Stimulated activated CD4-positive, alpha-beta T cell treated with anti-CD3 and anti-CD28 coated beads, Interleukin-4, amount 100 ng/mL, for 24 hours (primary cell): ENCODE data around the gene TMEM223.
"Not testable (repeated sequence)": the region's sequence is repeated elsewhere in the genome, so short reads cannot be mapped to it uniquely, and the experiment has no call there.

ENCODE experiments used
- DNase-seq: peaks from one replicate; pipeline ENCODE4 v3.0.0-alpha.2; 2020

The TMEM223 gene

GRCh38 chr11:62799486-62799885 lies 7.7 kb upstream of the TMEM223 start:
- DNase-seq = no peak

GRCh38 chr11:62796281-62796680 lies 4.5 kb upstream of the TMEM223 start:
- no peak for DNase-seq

- DNase-seq = no peak
Observed at GRCh38 chr11:62794201-62794775, 2.5 kb upstream of the TMEM223 start.

- DNase-seq = no peak
Observed at GRCh38 chr11:62792202-62792575, 383 bp upstream of the TMEM223 start.

DNA sequence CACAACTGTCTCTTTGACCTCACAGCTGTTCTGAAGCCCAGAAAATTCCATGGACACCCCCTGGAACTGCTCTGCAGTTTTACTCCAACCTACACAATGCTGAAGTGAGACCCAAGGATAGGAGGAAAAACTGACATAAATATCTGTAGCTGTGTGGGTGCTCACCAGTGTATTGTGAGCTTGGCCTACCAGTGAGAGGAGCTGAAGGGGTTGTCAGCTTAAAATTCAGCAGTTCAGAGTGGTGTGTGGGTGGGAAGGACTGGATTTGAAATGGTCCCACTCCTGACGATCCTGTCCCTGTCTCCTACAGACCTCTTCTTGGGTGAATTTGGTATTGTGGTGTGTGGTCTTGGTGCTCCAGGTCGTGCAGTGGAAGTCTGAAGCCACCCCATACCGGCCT lies 2.2 kb downstream of the TMEM223 start:
- no peak for DNase-seq

DNA sequence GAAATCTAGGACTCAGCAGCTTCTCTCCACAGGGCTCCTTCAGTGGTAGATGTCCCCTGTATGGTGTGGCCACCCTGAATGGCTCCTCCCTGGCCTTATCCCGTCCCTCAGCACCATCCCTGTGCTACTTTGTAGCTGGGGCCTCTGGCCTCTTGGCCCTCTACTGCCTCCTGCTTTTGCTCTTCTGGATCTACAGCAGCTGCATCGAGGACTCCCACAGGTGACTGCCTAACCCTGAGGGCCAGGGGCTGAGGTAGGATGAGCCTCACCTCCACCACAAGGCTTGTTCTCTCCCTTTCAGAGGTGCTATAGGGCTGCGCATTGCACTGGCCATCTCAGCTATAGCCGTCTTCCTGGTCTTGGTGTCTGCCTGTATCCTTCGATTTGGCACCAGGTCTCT lies 2.8 kb downstream of the TMEM223 start:
- DNase-seq = no peak

DNA sequence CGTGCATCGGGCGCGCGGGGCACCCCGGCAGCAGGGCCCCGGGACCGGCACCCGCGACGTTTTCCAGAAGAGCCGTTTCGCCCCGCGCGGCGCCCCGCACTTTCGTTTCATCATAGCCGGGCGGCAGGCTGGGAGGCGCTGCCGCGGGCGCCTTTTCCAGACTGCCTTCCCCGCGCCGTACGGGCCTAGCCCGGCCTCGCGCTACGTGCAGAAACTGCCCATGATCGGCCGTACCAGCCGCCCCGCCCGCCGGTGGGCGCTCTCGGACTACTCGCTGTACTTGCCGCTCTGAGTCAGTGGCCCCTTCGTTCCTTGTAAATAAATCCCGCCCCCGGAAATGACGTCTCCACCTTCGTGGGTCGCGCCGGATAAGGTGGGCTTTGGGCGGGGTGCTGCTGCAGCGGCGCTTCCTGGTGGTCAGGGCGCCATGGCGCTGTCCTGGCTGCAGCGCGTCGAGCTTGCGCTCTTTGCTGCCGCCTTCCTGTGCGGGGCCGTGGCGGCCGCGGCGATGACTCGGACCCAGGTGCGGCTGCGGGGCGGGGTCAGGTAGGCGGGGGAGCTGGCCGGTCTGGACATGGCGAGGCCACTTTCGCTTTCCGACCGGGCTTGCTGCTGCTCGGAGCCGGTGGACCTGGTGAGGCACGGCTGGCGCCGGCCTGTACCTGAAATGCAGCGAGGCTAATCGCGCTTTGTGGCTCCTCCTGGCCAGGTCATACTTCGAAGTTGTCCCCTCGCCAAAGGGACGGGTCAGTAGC lies 4.6 kb downstream of the TMEM223 start, which contains the start of gene TMEM179B:
TSS of gene TMEM179B (plus strand) at position 398 of the 755 bp plus-strand sequence. CDS start at position 428, 30 bp downstream.
- DNase-seq = peak; percentile 99

DNA sequence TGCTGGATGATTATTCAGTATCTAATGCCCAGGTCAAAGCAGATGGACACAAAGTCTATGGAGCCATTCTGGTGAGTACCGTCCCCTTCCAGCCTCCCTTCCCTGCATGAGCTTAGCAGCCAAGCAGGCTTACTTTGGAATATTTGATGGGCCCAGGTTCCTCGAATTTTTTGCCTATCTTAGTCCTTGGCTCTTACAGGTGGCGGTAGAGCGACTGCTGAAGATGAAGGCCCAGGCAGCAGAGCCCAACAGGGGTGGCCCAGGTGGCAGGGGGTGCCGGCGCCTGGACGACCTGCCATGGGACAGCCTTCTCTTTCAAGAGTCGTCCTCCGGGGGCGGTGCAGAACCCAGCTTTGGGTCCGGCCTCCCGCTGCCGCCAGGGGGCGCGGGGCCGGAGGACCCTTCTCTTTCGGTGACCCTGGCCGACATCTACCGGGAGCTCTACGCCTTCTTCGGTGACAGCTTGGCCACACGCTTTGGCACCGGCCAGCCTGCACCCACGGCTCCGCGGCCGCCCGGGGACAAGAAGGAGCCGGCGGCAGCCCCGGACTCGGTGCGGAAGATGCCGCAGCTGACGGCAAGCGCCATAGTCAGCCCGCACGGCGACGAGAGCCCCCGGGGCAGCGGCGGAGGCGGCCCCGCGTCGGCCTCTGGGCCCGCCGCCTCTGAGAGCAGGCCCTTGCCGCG lies 5.3 kb downstream of the TMEM223 start:
- peak; percentile 86 for DNase-seq

- DNase-seq = no peak
Observed at GRCh38 chr11:62782753-62783152, 9.1 kb downstream of the TMEM223 start.

- DNase-seq = no peak
Observed at GRCh38 chr11:62778441-62778840, 13.4 kb downstream of the TMEM223 start.

DNA sequence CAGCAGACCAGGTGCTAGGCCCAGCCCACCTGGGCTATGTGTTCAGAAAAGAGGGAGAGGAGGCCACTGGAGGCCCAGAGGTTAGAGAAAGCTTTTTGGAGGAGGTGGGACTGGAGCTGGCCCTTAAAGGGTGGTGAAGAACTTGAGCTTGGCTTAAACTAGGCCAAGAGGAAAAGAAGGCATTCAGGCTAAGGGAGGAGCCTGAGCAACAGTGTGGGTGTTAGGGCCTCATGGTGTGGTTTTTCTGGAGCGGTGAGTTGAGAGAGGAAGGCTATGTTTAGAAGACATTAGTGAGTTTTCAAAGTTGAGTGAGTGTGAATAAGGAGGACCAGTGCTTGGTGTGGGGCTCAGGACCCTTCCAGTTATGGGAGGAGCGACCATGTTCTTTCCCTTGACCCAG lies 14.4 kb downstream of the TMEM223 start:
- DNase-seq = no peak

DNA sequence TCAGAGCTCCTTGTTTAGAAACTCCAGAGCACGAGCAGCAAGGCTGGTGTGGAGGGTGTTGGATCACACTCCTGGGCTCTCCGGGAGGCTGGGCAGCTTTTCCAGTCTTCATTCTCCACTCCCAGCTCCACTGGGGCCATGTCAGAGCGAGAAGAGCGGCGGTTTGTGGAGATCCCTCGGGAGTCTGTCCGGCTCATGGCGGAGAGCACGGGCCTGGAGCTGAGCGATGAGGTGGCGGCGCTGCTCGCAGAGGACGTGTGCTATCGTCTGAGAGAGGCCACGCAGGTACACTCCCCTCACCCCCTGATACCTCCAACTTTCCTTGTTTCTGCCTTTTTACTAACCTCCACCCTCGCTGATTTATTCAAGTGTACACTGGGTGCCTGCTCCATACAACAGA lies 16.2 kb downstream of the TMEM223 start:
- no peak for DNase-seq

DNA sequence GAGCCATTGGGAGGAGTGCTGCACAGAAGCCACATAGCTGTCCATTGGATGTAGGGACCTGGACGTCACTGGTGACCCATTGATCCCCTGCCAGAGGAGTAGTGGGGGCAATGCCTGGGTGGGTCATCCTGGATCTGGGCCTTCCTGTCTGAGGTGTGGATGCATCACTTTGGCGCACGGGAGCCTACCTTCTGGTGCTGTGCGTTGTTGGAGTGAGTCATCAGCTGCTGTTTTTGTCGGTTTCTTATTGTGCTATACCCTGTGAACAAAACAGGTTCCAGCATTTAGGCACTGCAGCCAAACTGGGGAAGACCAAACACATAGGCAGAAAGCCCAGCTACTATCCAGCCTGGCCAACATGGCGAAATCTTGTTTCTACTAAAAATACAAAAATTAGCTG lies 17.4 kb downstream of the TMEM223 start:
- DNase-seq = no peak

DNA sequence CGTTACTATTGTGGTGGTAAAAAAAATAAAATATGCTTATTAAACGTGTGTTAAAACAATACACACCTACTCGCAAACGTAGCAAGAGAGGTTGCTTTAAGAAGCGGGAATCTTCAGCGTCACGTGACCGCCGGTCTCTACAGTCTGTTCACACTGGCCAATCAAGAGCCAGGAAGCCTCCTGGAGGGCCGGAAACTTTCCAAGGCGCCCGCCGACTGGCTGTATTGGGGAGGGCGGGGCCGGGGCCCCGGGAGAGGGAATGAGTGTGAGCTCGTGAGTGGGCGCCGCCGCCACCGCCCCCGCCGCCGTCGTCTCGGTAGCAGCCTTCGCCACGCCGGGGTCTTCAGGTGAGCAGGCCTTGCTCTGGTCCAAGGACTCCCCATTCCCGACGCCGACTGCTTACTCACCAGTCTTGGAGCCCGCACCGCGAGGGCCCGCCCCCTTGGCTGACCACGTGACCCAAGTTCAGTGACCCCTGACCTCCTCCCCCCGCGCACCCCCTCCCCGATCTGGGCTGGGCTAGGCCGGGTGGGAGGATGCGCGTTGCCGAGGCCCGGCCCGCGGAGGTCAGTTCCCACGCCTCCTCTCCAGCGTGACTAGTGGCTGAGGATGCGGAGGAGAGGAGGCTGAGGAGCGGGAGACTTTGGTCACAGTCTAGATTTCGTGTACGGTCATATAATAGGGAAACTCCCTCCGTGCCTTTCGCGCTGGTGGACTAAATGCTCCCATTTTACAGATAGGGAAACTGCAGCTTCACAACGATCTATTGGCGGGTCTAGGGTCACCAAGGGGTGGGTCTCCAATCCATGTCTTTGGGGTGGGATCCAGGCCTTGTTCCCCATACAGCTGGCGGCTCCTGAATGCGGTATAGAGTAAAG lies 20.4 kb downstream of the TMEM223 start, which contains the start of gene TAF6L:
TSS of gene TAF6L (plus strand) at position 253 of the 878 bp plus-strand sequence. CDS start 4,388 bp downstream, outside the sequence.
- peak; percentile 95 for DNase-seq

- DNase-seq = peak; percentile 15
Observed at GRCh38 chr11:62770778-62771143, 21.0 kb downstream of the TMEM223 start.

DNA sequence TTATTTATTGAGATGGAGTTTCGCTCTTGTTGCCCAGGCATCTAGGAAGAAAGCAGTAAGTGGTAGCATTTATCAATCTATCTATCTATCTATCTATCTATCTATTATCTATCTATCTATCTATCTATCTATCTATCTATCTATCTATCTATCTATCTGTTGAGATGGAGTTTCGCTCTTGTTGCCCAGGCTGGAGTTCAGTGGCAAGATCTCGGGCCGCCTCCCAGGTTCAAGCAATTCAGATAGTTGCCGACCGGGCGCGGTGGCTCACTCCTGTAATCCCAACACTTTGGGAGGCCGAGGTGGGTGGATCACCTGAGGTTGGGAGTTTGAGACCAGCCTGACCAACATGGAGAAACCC lies 31.0 kb downstream of the TMEM223 start:
- DNase-seq = not testable (repeated sequence)

- no peak for DNase-seq
Observed at GRCh38 chr11:62757846-62758788, 33.7 kb downstream of the TMEM223 start.

DNA sequence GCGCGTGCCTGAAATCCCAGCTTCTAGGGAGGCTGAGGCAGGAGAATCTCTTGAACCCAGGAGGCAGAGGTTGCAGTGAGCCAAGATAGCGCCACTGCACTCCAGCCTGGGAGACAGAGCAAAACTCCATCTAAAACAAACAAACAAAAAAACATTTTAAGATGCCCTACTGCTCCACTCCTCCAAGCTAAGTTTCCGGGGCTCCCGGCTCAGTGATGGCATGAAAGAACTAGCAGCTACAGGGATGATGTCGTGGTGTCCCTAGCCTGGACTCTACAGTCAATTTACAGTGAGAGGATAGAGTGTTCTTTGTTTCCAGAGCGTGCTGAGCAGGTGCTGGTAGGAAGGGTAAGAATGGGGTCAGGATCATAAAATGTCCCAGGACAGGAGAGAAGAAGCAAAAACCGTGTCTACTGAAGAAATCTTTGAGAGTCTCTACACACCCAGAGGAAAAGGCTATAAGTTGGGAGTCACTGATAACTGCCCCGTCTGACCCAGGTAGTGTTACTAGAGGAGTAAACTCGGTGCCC lies 36.7 kb downstream of the TMEM223 start:
- DNase-seq = no peak

GRCh38 chr11:62753736-62754603 lies 37.8 kb downstream of the TMEM223 start, which contains the start of gene ZBTB3:
ZBTB3 (minus strand) TSS chr11:62754160; CDS start chr11:62753664, 496 bp downstream.
- DNase-seq = peak; percentile 97

DNA sequence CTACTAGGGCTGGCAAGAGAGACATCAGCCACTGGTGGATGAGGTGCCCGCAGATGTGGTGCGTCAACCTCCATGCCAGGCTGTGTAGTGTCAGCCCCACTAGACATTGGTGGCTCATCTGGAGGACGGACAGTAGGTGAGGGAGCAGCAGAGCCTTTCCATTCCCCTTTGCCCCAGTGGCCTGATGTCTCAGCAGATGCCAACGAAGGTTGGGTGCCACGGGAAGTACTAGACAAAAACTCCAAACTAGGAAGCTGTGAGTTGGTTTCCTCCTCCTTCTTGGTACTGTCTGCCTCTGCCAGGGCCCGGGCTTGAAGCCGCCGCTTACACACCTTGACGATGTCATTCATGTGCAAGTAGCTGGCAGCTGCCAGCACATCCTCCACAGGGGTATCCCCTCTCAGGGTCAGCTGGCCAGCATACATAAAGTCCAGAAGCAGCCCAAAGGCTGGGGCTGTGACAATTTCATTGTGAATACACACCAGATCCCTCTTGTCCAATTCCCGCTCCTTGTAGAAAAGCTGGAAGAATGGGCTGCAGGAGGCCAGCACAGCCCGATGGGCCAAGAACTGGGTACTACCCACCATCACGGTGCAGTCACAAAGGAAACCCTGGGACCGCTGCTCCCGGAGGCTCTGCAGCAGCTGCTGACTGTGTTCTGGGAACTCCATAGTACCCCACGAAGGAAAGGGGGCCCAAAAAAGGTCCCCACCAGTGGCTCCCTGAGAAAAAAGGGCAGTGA lies 38.6 kb downstream of the TMEM223 start:
- no peak for DNase-seq
